Adrenal gland (tissue), 12 donors: ENCODE data around the gene KMT2E. TPM values are rescaled to one million over a fixed set of nuclear protein-coding genes. Genes with fewer than 3 reads are reported as not detected.

Experiments used
- DNase-seq, 7 donors: peaks; one replicate each; pipeline ENCODE4 v3.0.0-alpha.2; 2019 to 2020
- H3K27ac ChIP-seq, 5 donors: fragments of 200-600 bp; sonication (generic) in 4 of 5; 1 replicate in 3 of 5; 2 replicates in 2 of 5; pipeline versions ENCODE4 v1.5.1 to v1.8.0; 2016 to 2020; ENCODE audit warnings: mild to moderate bottlenecking in 1 of 5
- H3K27me3 ChIP-seq: fragments of 200-600 bp; 2 replicates; pipeline ENCODE4 v1.8.0; 2021
- H3K36me3 ChIP-seq, 2 donors: fragments of 200-600 bp; replicated peaks in 1 of 2; 1 replicate in 1 of 2; 2 replicates in 1 of 2; pipeline versions ENCODE4 v1.5.1 to v1.8.0; 2018 to 2022
- H3K4me1 ChIP-seq, 2 donors: fragments of 200-600 bp; replicated peaks in 1 of 2; 1 replicate in 1 of 2; 2 replicates in 1 of 2; pipeline versions ENCODE4 v1.5.1 to v1.8.0; 2018 to 2021
- H3K4me3 ChIP-seq, 4 donors: fragments of 200-600 bp; sonication (generic) in 3 of 4; one replicate each; pipeline ENCODE4 v1.5.1; 2016 to 2018
- H3K9me3 ChIP-seq, 3 donors: fragments of 200-600 bp; sonication (generic) in 1 of 3; replicated peaks in 1 of 3; 1 replicate in 2 of 3; 2 replicates in 1 of 3; pipeline versions ENCODE4 v1.5.1 to v1.8.0; 2016 to 2021
- CTCF ChIP-seq, 6 experiments: fragments of 450-650 bp in 4 of 6; fragments of 200-600 bp in 2 of 6; sonication (generic) in 1 of 6; IDR thresholded peaks; 1 replicate in 5 of 6; 2 replicates in 1 of 6; pipeline versions ENCODE4 v1.5.1 to v1.8.0; 2016 to 2021; ENCODE audit warnings: antibody characterized with exemption in 6 of 6, mild to moderate bottlenecking in 2 of 6, moderate library complexity in 1 of 6
- POLR2A ChIP-seq, 2 donors: fragments of 450-650 bp; IDR thresholded peaks; one replicate each; pipeline ENCODE4 v1.6.1; 2017; ENCODE audit warnings: antibody characterized with exemption in 2 of 2, mild to moderate bottlenecking in 2 of 2, moderate library complexity in 1 of 2
- WGBS, 4 donors: extraction: QIAGEN DNeasy Blood & Tissue Kit in 2 of 4; methylation state at CpG; one replicate each; pipeline versions ENCODE4 v1.1.5 to v1.1.7; 2013 to 2017; 5-methylcytosine and 5-hydroxymethylcytosine counted together
- intact Hi-C, 2 donors: fragments of 100-400 bp; cut with DNase I; formaldehyde crosslinking; loops; one replicate each; pipeline versions ENCODE4 v1.14.1 to v1.15.0; 2022 to 2023
- polyA plus RNA-seq, 3 donors: library from polyadenylated mRNA; stranded (reverse); fragments of 200-250 nt in 2 of 3; fragments of 350-450 nt in 1 of 3; fragmentation: Illumina TruSeq in 1 of 3; extraction: RNeasy Lipid Tissue Mini Kit (QIAGEN cat#74804) in 1 of 3; gene quantifications; one replicate each; pipeline ENCODE4 v1.2.3, GENCODE V29; 2013 to 2014
- total RNA-seq, 9 donors: library from RNA; depleted of rRNA in 4 of 9; stranded (reverse); fragments of >200 nt in 4 of 9; fragments of 120-200 nt in 1 of 9; fragmentation: NEBNext Ultra II Directional in 1 of 9; extraction: Animal tissue kit (Norgen Biotek cat#: 25700) in 1 of 9; gene quantifications; one replicate each; pipeline versions ENCODE4 v1.1.0 to v1.2.4, GENCODE V29; 2013 to 2023
- donor health status: healthy with polysubstance abuse.
- donor health status: Bipolar disorder and iron deficiency.
- donor health status: DM: yes; HTN: yes; CAD: no.
- donor health status: DM: no; HTN: no; CAD: no.
- donor health status: DM: no; HTN: no; CAD: no.
- donor health status: DM: yes; HTN: yes; CAD: no.

KMT2E gene
- total and polyA plus RNA-seq, 12 donors, result 14.4 to 98.0 (median 48.4) TPM

GRCh38 chr7:105021352-105021751, 7.3 kb downstream of the KMT2E start:
- peak overlapping the region in 2 of 5 donors; percentile 10 to 52 for H3K27ac ChIP-seq
- no peaks in the 10 kb centered on the region for H3K9me3 ChIP-seq
- H3K27me3 ChIP-seq, result no peaks in the 10 kb centered on the region
- TF ChIP-seq POLR2A (IDR thresholded peaks at IDR 0.05), result no peak
- TF ChIP-seq CTCF (IDR thresholded peaks at IDR 0.05), result no peak
- H3K4me1 ChIP-seq, result peaks cover 28 to 99% of the 10 kb centered on the region in 2 donors
- 59 to 64% (median 64%) methylated on average over 3 of the region's 3 CpGs for WGBS, 4 donors
- H3K36me3 ChIP-seq, result no peaks in the 10 kb centered on the region
- intact Hi-C loops, result no loop called here
- no peak for DNase-seq
- H3K4me3 ChIP-seq, result no peak overlapping the region

- no peak for TF ChIP-seq POLR2A (IDR thresholded peaks at IDR 0.05)
- no peak for TF ChIP-seq CTCF (IDR thresholded peaks at IDR 0.05)
- no peak overlapping the region for H3K4me3 ChIP-seq
- intact Hi-C loops, result no loop called here
- H3K27me3 ChIP-seq, result no peaks in the 10 kb centered on the region
- H3K9me3 ChIP-seq, result no peaks in the 10 kb centered on the region
- 77 to 81% (median 79%) methylated on average over 3 of the region's 3 CpGs for WGBS, 4 donors
- H3K27ac ChIP-seq, result no peak overlapping the region
- peaks cover 28 to 99% of the 10 kb centered on the region in 2 donors for H3K4me1 ChIP-seq
- DNase-seq, result no peak
- no peaks in the 10 kb centered on the region for H3K36me3 ChIP-seq
Observed at GRCh38 chr7:105021967-105022366, 8.0 kb downstream of the KMT2E start.

- no peak for DNase-seq
- no peaks in the 10 kb centered on the region for H3K36me3 ChIP-seq
- 70 to 78% (median 73%) methylated on average over 4 of the region's 4 CpGs for WGBS, 4 donors
- H3K4me3 ChIP-seq, result no peak overlapping the region
- intact Hi-C loops, result no loop called here
- no peaks in the 10 kb centered on the region for H3K27me3 ChIP-seq
- no peak for TF ChIP-seq POLR2A (IDR thresholded peaks at IDR 0.05)
- no peaks in the 10 kb centered on the region for H3K9me3 ChIP-seq
- H3K4me1 ChIP-seq, result peaks cover 27 to 99% of the 10 kb centered on the region in 2 donors
- no peak overlapping the region for H3K27ac ChIP-seq
Observed at GRCh38 chr7:105022458-105022857, 8.5 kb downstream of the KMT2E start.

GRCh38 chr7:105024734-105025133, 10.7 kb downstream of the KMT2E start:
- 51 to 67% (median 61%) methylated on average over 1 of the region's 1 CpG for WGBS, 4 donors
- peaks cover 16 to 98% of the 10 kb centered on the region in 2 donors for H3K4me1 ChIP-seq
- intact Hi-C loops, result no loop called here
- H3K36me3 ChIP-seq, result no peaks in the 10 kb centered on the region
- H3K4me3 ChIP-seq, result no peak overlapping the region
- H3K27ac ChIP-seq, result no peak overlapping the region
- no peaks in the 10 kb centered on the region for H3K9me3 ChIP-seq
- TF ChIP-seq CTCF (IDR thresholded peaks at IDR 0.05), result no peak
- TF ChIP-seq POLR2A (IDR thresholded peaks at IDR 0.05), result no peak
- DNase-seq, result no peak
- no peaks in the 10 kb centered on the region for H3K27me3 ChIP-seq

- Histone ChIP-seq H3K36me3 (no peaks in the 10 kb centered on the region), H3K27ac (no peak overlapping the region), H3K27me3 (no peaks in the 10 kb centered on the region), H3K4me1 (peaks cover 9 to 91% of the 10 kb centered on the region in 2 donors), H3K9me3 (no peaks in the 10 kb centered on the region), H3K4me3 (no peak overlapping the region)
- TF ChIP-seq POLR2A (IDR thresholded peaks at IDR 0.05) (no peak), CTCF (IDR thresholded peaks at IDR 0.05) (no peak)
- intact Hi-C loops, result no loop called here
- no peak for DNase-seq
- WGBS, 4 donors, result 92 to 96% (median 94%) methylated on average over 2 of the region's 2 CpGs
Observed at GRCh38 chr7:105026750-105027149, 12.7 kb downstream of the KMT2E start.
